Thoracic aorta (tissue), 2 donors: ENCODE measurements around the gene GYPC. TPM values are rescaled to one million over a fixed set of nuclear protein-coding genes. Genes with fewer than 3 reads are reported as not detected.
"Not testable (repeated sequence)": the region's sequence is repeated elsewhere in the genome, so short reads cannot be mapped to it uniquely, and the experiment has no call there.

Experiments
- ATAC-seq: fragments of 150-250 bp; one replicate; pipeline ENCODE4 v1.8.0; 2017; ENCODE audit warnings: low read depth; ENCODE audit not compliant: insufficient number of reproducible peaks, low FRiP score
- DNase-seq: peaks from one replicate; pipeline ENCODE4 v3.0.0-alpha.2; 2020; ENCODE audit warnings: low spot score
- H3K27ac ChIP-seq, 2 donors: fragments of 200-600 bp; sonication (generic); 1 replicate in 1 of 2; 2 replicates in 1 of 2; pipeline ENCODE4 v1.5.1; 2016; ENCODE audit warnings: mild to moderate bottlenecking in 2 of 2, moderate library complexity in 2 of 2
- H3K27me3 ChIP-seq: fragments of 200-600 bp; sonication (generic); replicated peaks from 2 replicates; pipeline ENCODE4 v1.6.0; 2016; ENCODE audit warnings: mild to moderate bottlenecking; ENCODE audit not compliant: insufficient read depth
- H3K36me3 ChIP-seq: fragments of 200-600 bp; sonication (generic); one replicate; pipeline ENCODE4 v1.5.1; 2016
- H3K4me1 ChIP-seq, 2 donors: fragments of 200-600 bp; sonication (generic); 1 replicate in 1 of 2; 2 replicates in 1 of 2; pipeline versions ENCODE4 v1.5.1 to v1.6.0; 2016; ENCODE audit warnings: low read depth in 2 of 2, mild to moderate bottlenecking in 1 of 2; ENCODE audit not compliant: control insufficient read depth in 1 of 2
- H3K4me3 ChIP-seq: fragments of 200-600 bp; sonication (generic); 2 replicates; pipeline ENCODE4 v1.5.1; 2016; ENCODE audit warnings: mild to moderate bottlenecking
- H3K9me3 ChIP-seq: fragments of 200-600 bp; sonication (generic); 2 replicates; pipeline ENCODE4 v1.5.1; 2016
- total RNA-seq, 2 donors: library from RNA; depleted of rRNA; stranded (reverse); fragments of >200 nt; gene quantifications; one replicate each; pipeline versions ENCODE4 v1.1.0 to v1.2.3, GENCODE V29; 2016
- TF ChIP-seq, protein P1 (sequence below): fragments of 200-600 bp; sonication (generic); IDR thresholded peaks from one replicate; pipeline ENCODE4 v1.5.1; 2019; ENCODE audit warnings: antibody characterized with exemption

The GYPC gene
- total RNA-seq, 2 donors from 2014 or later = 123 to 185 TPM

DNA sequence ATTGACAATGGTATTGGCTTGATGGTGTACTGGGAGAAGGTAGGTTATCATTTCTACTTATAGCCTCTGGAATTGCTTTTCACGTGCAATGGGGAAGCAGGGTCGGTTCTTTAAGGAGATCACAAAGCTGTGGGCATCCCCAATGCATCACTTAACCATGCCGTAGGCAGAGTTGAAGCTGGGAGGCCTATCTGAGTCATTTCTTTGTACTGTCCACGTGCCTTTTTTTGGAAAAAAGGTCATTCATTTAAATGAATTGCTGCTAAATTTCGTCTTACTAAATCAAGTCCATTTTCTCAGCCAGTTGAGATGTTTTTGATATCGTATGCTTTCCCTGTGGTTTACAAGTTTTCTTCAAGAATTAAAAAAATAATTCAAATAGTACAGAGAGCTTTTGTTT is 17.2 kb upstream of the GYPC start:
- TF ChIP-seq, protein P1, sequence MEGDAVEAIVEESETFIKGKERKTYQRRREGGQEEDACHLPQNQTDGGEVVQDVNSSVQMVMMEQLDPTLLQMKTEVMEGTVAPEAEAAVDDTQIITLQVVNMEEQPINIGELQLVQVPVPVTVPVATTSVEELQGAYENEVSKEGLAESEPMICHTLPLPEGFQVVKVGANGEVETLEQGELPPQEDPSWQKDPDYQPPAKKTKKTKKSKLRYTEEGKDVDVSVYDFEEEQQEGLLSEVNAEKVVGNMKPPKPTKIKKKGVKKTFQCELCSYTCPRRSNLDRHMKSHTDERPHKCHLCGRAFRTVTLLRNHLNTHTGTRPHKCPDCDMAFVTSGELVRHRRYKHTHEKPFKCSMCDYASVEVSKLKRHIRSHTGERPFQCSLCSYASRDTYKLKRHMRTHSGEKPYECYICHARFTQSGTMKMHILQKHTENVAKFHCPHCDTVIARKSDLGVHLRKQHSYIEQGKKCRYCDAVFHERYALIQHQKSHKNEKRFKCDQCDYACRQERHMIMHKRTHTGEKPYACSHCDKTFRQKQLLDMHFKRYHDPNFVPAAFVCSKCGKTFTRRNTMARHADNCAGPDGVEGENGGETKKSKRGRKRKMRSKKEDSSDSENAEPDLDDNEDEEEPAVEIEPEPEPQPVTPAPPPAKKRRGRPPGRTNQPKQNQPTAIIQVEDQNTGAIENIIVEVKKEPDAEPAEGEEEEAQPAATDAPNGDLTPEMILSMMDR = no peak
- DNase-seq (no peak), ATAC-seq (no peak)

DNA sequence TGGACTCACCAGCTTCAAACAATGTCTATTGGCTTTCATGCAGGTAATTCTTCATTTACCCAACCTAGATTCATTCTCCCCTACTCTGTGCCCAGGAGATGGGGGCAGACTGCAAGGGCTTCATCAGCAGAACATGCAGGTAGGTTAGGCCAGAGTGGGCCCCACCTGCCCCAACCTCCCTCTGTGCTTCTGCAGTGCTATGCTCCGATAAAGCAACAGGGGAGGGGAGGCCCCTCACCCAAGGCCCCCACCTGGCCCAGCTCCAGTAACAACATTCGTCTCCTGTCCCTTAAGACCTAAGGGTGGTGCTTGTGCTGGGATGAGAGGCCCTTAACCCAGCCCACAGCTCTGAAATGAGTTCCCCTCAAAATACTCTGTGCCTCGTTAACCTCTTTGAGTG is 16.7 kb upstream of the GYPC start:
- Histone ChIP-seq H3K4me1 (peaks cover 5 to 6% of the 10 kb centered on the region in 2 donors), H3K4me3 (no peak overlapping the region), H3K36me3 (no peaks in the 10 kb centered on the region), H3K27me3 (no peaks in the 10 kb centered on the region), H3K27ac (no peak overlapping the region), H3K9me3 (no peaks in the 10 kb centered on the region)
- DNase-seq (no peak), ATAC-seq (no peak)
- TF ChIP-seq, protein P1 = no peak

More for the DNA sequence above, 17.2 kb upstream of the GYPC start:
- Histone ChIP-seq H3K27ac (no peak overlapping the region), H3K4me1 (peaks cover 6% of the 10 kb centered on the region in 2 donors), H3K9me3 (no peaks in the 10 kb centered on the region), H3K27me3 (no peaks in the 10 kb centered on the region), H3K36me3 (no peaks in the 10 kb centered on the region), H3K4me3 (no peak overlapping the region)

DNA sequence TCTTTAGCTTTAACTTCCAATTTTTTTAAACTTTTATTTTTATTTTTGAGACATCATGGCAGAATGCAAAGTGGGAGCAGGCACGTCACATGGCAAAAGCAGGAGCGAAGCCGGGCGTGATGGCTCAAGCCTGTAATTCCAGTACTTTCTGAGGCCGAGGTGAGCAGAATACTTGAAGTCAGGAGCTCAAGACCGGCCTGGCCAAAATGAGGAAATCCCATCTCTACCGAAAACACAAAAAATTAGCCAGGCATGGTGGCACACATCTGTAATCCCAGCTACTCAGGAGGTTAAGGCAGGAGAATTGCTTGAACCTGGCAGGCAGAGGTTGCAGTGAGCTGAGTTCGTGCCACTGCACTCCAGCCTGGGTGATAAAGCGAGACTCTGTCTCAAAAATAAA is 14.7 kb upstream of the GYPC start:
- ATAC-seq, H3K27ac ChIP-seq, H3K27me3 ChIP-seq, DNase-seq, H3K4me1 ChIP-seq, H3K9me3 ChIP-seq, H3K4me3 ChIP-seq, H3K36me3 ChIP-seq: not testable (repeated sequence)

DNA sequence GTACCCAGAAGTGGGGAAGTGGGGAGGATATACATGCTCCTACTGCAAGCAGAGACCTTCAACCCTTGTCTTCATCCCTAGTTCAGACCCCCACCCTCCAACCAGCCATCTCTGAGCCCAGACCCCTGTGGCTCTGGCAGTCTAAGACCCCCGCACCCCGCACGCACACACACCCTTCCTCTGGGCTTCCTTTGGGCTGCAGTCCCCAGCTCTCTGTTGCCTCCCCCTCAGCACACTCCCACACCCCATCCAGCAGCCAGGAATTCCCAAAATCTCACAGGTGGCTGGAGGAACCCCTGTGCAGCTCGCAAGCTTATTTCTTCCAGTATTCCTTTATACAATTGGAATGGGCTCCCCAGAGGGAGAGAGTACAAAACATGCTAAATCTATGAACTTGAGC is 13.9 kb upstream of the GYPC start:
- Histone ChIP-seq H3K27me3 (no peaks in the 10 kb centered on the region), H3K36me3 (no peaks in the 10 kb centered on the region), H3K9me3 (no peaks in the 10 kb centered on the region), H3K4me1 (no peaks in the 10 kb centered on the region), H3K4me3 (no peak overlapping the region), H3K27ac (no peak overlapping the region)
- TF ChIP-seq, protein P1 = no peak
- DNase-seq (no peak), ATAC-seq (no peak)

DNA sequence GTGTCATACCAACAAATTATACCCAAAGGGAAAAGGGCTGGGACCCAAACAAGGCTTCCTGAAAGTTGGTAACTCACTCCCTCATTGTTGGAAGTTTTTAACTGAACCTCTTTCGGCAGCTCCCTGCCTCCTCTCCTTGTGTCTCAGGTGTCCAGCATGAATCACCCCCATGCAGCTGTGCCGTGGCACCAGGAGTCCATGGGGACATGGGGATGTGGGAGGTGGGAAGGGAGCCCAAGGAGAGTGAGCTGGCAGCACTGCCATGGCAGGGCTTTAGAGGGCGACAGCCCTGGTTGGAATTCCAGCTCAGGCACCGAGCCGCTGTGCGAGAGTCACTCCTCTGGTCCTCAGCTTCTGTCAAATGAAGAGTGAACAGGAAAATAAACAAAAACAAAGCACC is 12.5 kb upstream of the GYPC start:
- DNase-seq (no peak), ATAC-seq (no peak)
- no peaks in the 10 kb centered on the region for H3K27me3 ChIP-seq
- H3K27ac ChIP-seq = no peak overlapping the region
- no peak overlapping the region for H3K4me3 ChIP-seq
- no peaks in the 10 kb centered on the region for H3K9me3 ChIP-seq
- TF ChIP-seq, protein P1 = no peak
- no peaks in the 10 kb centered on the region for H3K4me1 ChIP-seq
- no peaks in the 10 kb centered on the region for H3K36me3 ChIP-seq

DNA sequence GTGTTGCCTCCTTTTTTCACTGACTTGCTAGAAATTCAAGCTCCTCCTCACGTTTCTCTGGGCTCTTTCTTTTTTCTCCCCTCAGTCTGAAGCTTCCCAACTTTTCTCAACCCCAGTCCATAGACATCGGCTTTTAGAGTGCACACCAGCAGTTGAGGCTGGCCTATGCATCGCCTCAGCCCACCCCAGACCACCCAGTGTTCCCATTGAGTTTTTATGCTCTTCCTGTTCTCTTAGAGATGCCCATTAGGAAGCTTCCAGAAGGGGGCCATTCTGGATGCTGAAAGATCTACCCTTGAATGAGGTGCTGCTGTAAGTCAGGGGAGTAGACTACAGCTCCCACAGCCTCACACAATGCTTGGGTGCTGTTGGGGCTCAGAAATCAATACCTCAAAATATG is 12.0 kb upstream of the GYPC start:
- H3K4me3 ChIP-seq = no peak overlapping the region
- no peaks in the 10 kb centered on the region for H3K36me3 ChIP-seq
- no peaks in the 10 kb centered on the region for H3K9me3 ChIP-seq
- no peaks in the 10 kb centered on the region for H3K4me1 ChIP-seq
- no peak overlapping the region for H3K27ac ChIP-seq
- no peaks in the 10 kb centered on the region for H3K27me3 ChIP-seq
- ATAC-seq (no peak), DNase-seq (no peak)
- TF ChIP-seq, protein P1 = no peak
